ENCODE data around the gene LY6G6D.

Gene LY6G6D, protein sequence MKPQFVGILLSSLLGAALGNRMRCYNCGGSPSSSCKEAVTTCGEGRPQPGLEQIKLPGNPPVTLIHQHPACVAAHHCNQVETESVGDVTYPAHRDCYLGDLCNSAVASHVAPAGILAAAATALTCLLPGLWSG

DNA sequence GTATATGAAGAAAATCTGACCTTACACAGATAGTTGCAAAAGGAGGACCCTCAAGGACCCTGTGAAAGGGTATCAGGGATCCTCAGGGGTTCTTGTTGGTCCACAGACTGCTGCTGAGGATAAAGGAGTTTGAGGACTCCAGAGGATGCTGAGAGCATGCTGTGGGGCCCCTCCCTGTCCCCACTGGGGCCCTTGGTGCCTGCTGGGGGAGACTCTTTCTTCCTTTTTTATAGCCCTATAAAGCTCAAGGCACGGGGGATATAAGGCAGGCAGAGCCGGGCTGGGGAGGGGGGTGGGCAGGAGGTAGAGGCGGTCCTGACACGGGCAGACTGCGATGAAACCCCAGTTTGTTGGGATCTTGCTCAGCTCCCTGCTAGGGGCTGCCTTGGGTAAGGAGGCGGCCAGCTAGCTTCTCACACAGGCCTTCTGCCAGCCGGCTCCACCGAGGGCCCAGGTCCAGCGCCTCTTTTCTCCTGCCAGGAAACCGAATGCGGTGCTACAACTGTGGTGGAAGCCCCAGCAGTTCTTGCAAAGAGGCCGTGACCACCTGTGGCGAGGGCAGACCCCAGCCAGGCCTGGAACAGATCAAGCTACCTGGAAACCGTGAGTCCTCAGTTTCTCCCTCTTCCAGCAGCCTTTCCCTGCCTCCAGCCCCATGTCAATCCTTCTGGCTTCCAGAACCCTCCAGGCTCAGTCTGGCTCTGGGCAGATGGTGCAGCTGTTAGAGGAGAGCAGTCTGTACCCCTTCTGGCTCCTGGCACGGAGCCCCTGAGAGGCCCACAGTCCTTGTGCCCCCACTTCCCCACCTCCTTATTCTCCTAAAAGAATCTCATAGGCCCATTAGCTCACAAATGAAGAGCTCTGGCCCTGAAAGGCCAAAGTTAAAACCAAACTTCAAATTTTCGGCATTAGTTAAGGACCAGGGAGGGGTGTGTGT is at the start of gene LY6G6D:
TSS of gene LY6G6D (plus strand) at position 327 of the 937 bp plus-strand sequence. CDS start at position 335, 8 bp downstream.
- no peak for DNase-seq (ENCODE audit: low read depth)

DNA sequence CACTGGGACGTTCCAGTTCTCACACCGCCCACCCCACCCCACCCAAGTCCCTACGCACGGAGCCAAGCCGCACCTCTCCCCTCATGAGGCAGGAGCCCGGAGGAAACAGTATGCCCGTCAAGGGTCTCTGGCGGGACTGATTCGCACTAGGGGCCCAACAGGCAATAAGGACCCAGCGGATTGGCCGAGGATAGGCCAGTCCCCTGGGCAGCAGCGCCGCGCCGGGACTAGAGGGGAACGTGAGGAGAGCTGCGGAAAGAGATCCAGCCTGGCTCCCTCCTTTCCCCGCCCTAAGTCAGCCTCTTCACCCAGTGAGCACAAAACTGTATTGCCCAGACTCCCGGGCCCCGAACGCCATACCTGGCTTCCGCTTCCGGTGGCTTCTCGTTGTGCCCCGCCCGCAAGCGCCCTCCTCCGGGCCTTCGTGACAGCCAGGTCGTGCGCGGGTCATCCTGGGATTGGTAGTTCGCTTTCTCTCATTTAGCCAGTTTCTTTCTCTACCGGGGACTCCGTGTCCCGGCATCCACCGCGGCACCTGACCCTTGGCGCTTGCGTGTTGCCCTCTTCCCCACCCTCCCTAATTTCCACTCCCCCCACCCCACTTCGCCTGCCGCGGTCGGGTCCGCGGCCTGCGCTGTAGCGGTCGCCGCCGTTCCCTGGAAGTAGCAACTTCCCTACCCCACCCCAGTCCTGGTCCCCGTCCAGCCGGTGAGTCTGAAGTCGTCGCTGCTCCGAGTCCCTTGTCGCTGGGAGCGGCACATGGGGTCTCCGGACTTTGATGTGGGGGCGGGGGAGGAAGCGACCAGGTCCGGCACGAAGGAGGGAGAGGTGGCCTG is 49.4 kb upstream of the LY6G6D start, which contains the start of gene CSNK2B:
TSS of gene CSNK2B (plus strand) at position 580 of the 836 bp plus-strand sequence. CDS start 752 bp downstream, outside the sequence.
- peak; percentile 96 for DNase-seq (ENCODE audit: low read depth)

DNA sequence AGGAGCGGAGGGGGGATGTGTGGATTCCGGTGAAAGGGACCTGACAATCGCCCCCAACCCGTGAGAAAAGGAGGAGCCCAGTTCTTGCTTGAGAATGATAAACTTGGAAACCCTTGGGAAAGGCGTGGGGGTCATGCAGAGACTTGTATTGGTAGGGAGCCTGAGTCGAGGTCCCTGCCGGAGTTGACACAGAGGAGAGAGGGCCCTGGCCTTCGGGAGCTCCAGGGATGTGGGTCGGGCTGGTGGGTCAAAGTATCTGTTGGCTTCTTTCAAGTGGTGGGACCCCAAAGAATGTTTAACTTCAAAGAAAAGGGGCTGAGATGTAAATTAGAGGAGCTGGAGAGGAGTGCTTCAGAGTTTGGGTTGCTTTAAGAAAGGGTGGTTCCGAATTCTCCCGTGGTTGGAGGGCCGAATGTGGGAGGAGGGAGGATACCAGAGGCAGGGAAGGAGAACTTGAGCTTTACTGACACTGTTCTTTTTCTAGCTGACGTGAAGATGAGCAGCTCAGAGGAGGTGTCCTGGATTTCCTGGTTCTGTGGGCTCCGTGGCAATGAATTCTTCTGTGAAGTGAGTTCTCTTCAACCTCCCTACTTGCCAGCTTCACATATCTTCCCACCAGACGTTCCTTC is 48.7 kb upstream of the LY6G6D start:
- DNase-seq (ENCODE audit: low read depth), result no peak

DNA sequence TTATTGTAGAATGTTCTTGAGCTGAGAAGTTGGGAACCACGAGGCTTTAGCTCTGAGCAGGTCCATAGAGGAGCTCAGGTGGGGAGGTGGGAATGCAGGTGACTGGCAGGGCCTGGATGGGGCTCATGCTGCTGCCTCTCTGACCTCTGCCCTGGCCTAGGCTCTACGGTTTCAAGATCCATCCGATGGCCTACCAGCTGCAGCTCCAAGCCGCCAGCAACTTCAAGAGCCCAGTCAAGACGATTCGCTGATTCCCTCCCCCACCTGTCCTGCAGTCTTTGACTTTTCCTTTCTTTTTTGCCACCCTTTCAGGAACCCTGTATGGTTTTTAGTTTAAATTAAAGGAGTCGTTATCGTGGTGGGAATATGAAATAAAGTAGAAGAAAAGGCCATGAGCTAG is 45.5 kb upstream of the LY6G6D start, which contains the start of gene LY6G5B:
TSS of gene LY6G5B (plus strand) at position 301 of the 400 bp plus-strand sequence. CDS start 975 bp downstream, outside the sequence.
- no peak for DNase-seq (ENCODE audit: low read depth)

DNA sequence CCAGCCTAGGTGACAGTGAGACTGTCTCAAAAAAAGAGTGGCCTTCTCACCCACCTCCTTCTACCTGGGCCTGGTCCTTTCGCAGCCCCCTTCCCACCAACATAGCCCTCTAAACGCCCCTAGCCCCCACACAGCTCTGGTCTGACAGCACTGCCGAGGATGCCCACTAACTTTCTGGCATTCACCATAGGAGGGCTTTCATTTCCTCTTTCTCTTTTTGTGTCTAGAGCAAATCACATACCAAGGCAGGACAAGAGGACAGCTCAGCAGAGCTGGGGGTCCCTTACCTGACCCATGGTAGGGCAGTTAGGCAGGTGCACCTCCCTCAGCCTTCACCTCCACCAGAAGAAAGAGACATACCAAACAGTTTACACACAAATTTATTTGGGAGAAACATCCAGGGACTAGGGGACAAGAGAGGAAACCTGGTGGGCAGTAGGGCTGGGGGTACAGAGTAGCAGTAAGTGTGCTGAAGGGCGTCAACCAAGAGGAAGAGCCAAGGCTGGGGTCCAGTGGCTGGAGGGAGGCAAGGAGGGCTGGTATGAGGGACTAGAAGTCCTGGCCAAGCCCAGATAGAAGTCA is 38.7 kb upstream of the LY6G6D start:
- no peak for DNase-seq (ENCODE audit: low read depth)

DNA sequence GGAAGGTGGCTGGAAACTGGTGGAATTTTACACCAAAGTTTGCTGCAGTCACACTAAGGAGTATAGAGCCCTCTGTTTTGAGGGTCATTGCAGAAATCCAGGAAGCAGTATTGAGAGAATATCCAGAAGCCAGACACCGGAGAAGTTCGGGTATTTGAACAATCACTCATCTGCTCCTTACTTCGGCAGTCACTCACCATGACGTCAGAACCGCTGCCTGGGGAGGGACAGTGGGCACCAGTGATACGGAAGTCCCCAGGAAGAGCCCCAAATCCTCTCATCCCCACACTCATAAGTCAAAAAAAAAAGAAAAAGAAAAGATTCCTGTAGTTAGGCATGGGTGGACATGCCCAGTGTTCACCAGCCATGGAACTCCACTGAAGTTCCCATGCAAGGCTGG is 38.2 kb upstream of the LY6G6D start:
- no peak for DNase-seq (ENCODE audit: low read depth)

DNA sequence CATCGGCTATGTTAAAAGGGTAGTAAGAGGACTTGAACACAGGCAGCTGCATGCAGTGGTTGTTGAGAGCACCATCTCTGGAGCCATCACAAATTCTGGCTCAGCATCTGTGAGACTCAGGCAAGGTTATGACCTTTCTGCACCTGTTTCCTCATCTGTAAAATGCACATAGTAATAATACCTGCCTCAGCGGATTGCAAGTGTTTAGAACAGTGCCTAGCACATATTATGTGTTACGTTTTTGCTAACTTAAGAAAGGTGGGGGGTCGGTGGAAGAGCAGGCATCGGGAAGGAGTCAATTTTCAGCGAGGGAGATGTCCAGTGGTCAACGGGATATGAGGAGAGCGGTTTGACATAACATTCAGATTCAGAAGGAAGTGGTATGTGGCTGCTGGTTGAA is 37.2 kb upstream of the LY6G6D start:
- no peak for DNase-seq (ENCODE audit: low read depth)

DNA sequence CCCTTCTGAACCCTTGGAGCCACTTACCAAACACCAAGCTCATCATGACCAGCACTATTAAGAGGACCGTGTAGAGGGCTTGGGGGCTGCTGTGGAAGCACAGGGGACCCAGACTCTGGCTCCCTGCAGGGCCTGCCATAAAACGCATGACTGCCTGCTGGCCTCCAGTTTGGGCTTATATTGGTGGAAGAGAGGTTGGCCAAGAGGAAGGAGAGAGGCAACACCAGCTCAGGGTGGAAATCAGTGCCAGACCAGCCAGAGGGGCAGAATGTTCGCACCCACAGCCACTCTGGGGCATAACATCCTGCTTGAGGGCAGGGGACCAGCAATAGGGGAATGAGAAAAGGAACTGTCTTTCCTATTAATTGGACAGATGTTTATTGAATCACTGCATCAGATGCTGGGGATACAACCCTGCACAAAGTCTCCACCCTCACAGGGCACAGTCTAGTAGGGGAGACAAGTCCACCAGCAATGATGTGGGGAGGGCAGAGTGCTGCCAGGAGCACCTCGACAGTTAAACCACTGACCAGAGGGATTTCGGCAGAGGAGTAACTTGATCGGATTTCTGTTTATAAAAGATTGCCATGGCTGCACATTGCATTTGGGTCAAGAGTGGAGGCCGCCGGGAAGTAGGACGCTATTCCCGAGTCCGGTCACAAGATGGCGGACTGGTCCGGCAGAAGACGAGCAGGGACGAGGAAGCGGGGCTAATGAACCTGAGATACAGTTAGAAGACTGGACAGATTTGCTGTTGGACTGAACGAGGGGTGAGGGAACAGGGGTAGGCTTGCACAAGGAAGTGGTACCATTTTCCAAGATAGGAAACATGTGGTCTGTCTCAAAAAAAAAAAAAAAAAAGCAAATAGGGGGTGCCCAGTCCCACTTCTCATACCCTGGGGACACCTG is 34.7 kb upstream of the LY6G6D start, which contains the start of gene LY6G5C:
TSS of gene LY6G5C (minus strand) at position 842 of the 909 bp plus-strand sequence. CDS start at position 148, 694 bp downstream.
- DNase-seq (ENCODE audit: low read depth), result peak; percentile 95

DNA sequence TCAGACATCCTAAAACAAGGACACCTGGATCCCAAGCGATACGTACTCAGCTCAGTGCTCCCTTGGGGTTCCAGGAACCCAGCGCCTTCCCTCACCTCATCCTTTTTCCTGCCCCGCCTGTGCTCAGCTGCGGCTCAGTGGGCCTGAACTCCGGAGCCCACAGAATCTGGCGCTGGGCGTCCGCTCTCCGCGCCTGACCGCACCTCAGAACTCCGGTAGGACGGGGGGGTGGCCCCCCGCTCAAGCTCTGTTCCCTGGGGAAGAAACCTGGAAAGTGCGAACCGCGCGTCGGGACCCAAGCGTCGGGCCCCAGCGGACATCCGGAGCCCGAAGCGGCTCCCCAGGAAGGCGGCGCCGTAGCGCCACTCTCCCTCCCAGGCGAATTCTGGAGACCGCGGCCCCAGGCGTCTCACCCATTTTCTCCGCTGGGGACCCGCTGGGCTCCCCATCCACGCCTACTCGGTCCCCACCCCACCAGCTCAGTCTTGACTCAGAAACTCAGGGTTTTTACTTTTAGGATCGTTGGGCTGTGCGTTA is 33.9 kb upstream of the LY6G6D start:
- no peak for DNase-seq (ENCODE audit: low read depth)

DNA sequence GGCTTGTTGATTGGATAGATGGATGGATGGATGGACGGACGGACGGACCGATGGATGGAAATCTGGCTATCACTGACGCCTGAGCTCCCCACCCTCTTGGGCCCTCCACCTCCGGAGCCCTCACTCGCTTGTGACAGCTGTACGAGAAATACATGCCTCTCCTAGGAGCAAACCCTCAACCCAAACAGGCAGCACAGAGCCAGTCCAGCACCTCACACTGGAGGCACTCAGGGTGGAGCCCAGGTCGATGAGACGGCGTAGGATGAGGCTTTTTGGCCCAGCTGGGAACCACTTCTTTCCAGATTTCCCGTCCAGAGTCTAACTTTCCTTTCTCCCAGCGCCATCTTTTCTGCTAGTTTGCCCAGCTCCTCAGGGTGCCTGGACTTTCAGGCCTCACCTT is 31.6 kb upstream of the LY6G6D start:
- no peak for DNase-seq (ENCODE audit: low read depth)

DNA sequence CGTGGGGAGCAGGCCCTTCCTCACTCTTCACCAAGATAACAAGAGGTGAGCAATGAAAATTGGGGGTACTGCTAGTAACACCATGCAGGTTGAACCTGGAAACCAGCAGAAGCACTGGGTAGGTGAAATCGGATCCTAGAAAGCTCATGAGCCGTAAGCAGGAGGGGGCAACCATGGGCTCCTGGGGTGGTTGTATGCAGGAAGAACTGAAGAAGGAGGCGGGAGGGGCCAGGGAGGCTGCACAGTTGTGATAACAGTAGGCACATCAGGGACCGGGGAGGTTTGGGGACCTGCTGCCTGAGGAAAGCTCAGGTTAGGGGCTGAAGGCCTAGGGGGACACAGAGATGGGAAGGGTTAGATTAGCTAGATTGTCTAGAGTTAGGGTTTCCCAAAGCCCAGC is 28.7 kb upstream of the LY6G6D start:
- DNase-seq (ENCODE audit: low read depth), result no peak

DNA sequence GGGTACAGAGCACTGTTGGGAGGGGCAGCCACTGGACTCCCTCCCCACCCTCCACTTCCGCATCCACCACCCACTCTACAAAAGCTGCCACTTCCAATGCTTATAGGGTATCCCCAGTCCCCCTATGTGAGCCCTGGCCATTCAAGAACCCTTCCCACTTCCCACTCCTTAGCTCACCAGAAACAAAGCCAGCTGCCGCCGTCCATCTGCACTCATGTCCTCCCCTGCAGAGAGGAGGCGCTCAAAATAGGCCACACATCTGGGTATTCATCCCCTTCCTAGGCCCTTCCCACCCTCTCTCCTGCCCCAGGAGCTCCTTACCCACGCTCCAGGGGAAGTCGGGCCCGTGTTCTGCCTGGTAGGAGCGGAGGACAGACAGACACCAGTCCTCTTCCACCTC is 27.8 kb upstream of the LY6G6D start:
- no peak for DNase-seq (ENCODE audit: low read depth)

DNA sequence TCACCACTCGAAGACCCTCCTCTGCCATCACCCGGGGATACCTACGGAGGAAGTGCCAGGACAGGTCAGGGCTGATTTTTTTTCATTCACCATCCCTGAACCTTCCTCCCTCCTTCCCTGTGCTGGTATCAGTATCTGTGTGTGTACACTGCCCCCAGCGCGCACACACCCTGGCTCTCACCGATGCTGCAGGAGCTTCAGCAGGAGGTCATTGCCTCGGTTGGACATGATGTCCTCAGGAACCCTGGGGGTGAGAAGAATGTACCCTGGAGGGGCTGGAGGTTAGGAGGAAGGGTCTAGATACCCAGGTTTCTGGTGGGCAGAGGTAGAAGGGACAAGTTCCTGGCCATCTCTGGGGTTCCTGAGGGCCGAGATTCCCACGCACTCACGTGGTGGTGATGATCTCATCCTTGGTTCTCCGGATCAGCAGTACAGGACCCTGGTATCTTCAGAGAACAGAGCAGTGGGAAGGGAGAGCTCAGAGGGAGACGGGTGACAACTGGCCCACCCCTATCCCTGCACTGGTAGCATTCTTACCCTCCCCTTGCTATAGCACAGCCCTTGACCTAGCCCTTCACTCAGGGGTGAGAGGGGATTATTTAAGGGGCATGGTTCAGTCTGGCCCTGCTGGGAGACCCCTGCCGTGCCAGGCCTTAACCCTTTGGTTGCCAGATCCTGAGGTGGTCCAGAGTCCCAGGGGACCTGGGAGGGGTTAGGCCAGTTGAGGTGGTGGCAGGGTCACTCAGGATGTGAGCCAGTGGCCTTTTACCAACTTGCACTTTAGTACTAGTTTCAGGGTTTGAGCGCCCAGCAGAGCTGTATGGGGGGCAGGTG is 27.1 kb upstream of the LY6G6D start:
- no peak for DNase-seq (ENCODE audit: low read depth)

DNA sequence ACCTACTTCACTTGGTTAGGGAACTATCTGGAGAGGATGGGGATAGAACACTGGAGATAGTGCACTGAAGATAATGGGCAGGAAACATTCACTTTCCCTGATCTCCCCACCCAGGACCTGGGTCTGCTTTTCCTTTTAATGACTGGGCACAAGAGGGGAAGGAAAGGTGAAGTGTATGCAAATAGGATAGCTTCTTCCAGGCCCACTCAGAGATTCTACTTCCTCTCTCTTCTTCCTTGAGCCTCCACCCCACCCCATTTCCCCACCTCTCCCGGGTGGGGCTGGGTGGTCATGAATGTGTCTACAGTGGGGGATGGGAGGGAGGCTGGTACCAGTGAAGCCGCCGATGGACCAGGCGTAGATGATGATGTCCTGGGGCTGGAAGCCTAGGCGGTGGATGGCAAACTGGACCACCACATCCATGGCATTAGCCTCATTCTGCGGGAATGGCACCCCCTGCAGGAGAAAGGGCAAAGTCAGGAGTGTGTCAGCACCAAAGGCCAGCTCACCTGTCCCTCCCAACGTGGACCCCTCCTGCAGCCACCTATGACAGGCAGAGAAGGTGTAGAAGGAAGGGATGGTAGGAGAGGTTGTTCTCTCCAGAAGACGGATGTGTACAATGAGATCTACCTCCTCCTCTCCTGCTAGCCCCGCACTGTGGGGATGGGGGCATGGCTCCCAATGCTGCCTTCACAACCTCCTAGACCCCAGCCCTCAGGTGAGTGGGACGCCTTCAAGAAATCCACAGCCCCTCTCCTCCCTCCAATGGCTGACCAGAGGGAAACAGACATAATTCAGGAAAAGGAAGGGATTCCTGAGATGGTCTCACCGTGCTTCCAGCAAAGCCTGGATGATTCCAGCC is 25.7 kb upstream of the LY6G6D start:
- DNase-seq (ENCODE audit: low read depth), result no peak

DNA sequence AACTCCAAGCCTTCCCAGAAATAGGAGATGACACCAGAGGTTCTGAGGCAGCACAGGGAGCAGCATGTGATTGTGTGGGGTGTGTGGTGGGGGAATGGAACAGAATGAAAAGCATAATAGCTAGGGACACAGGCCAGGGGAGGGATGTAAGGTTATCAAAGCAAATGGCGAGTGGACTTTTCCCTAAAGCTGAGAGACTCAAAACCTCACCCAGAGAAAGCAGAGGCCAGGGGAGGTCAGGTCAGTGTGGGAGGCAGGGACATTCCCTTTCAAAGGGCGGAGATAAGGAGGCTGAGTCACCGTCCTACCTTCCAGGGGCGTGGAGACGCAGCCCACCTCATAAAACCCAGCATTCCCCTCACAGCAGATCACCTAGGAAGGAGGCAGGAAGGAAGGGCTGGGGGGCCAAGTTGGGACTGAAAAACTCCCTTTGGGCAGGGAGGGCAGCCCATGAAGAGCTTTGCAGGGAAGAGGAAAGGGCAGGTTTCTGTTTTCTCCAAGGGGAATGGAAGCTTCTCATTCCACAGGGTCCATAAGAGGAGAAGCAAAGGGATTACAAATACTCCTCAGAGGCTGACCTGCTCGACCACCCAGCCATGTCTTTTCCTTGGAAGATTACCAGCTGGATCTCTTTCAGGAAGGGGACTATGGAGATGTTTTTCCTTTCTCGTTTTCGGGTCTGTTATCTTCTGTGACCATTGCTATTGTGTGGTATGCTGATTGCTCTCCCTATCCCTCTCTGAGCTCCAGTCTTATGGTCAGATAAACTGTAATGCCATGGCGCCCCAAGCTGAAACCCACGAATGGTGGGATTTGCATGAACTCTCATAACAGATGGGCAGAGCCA is 24.7 kb upstream of the LY6G6D start:
- DNase-seq (ENCODE audit: low read depth), result no peak

DNA sequence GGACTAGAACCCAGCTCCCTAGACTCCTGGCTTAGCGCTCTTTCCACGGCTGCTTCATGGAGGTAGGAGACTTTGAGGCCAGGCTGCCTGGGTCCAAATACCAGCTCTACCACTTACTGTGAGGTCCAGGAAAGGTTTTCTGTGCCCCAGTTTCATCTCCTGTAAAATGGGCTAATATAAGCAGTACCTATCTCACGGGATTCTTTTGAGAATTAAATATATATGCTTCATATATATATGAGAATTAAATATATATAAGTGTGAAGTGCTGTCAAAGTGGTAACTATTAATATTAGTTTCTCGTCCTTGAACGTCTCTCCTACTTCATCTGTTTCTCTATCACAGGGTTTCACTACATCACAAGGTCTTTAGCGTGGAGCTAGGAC is 24.1 kb upstream of the LY6G6D start:
- DNase-seq (ENCODE audit: low read depth), result no peak

DNA sequence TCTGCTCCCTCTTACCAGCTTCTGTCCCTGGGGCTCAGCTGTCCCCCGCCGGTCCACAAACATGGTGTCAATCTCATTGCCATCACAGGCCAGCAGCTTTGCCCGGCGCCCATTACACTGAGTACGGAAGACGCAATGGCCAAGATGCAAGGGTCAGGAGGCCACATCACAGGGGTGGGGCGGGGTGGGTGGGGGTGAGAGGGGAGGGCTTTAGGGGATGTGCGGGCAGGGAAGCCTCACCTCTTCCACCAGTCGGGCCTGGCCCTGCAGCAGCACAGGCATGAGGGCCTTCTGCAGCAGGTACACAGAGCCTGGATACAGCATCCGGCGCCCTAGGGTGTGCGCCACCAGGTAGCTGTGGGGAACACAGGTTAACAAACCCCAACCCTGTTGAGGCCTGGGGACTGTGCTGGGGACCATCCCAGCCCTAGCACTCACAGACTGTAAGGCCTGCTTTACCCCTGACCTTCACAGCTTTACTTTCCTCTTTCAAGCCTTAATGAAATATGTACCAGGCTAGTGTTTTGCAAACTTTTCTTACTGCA is 23.5 kb upstream of the LY6G6D start:
- no peak for DNase-seq (ENCODE audit: low read depth)
